Mesodermal cell (in vitro differentiated cells): Measurements from ENCODE around the gene LY86.

Experiments
- H3K27ac ChIP-seq: 2 replicates; pipeline ENCODE4 v1.7.0; 2013; ENCODE audit warnings: mild to moderate bottlenecking, low read depth, low read length, moderate library complexity; ENCODE audit not compliant: severe bottlenecking
- H3K36me3 ChIP-seq: 2 replicates; pipeline ENCODE4 v1.7.1; 2013; ENCODE audit warnings: mild to moderate bottlenecking, low read length, moderate library complexity; ENCODE audit not compliant: control insufficient read depth, insufficient read depth
- H3K4me1 ChIP-seq: one replicate; pipeline ENCODE4 v1.7.1; 2013; ENCODE audit warnings: mild to moderate bottlenecking, low read length; ENCODE audit not compliant: insufficient read depth, control insufficient read depth, poor library complexity, severe bottlenecking
- H3K4me3 ChIP-seq: 2 replicates; pipeline ENCODE4 v1.7.0; 2013; ENCODE audit warnings: low read length, control low read depth, mild to moderate bottlenecking; ENCODE audit not compliant: insufficient read depth, poor library complexity, severe bottlenecking; ENCODE audit errors: extremely low read depth
- H3K9me3 ChIP-seq: 2 replicates; pipeline ENCODE4 v1.7.1; 2013; ENCODE audit warnings: mild to moderate bottlenecking, low read length, moderate library complexity; ENCODE audit not compliant: control insufficient read depth
- WGBS, 2 experiments: methylation state at CpG; one replicate each; pipeline ENCODE4 v1.1.5; 2013; ENCODE audit warnings: missing lambda C conversion rate in 2 of 2; ENCODE audit not compliant: insufficient coverage in 2 of 2; 5-methylcytosine and 5-hydroxymethylcytosine counted together

Gene LY86

DNA sequence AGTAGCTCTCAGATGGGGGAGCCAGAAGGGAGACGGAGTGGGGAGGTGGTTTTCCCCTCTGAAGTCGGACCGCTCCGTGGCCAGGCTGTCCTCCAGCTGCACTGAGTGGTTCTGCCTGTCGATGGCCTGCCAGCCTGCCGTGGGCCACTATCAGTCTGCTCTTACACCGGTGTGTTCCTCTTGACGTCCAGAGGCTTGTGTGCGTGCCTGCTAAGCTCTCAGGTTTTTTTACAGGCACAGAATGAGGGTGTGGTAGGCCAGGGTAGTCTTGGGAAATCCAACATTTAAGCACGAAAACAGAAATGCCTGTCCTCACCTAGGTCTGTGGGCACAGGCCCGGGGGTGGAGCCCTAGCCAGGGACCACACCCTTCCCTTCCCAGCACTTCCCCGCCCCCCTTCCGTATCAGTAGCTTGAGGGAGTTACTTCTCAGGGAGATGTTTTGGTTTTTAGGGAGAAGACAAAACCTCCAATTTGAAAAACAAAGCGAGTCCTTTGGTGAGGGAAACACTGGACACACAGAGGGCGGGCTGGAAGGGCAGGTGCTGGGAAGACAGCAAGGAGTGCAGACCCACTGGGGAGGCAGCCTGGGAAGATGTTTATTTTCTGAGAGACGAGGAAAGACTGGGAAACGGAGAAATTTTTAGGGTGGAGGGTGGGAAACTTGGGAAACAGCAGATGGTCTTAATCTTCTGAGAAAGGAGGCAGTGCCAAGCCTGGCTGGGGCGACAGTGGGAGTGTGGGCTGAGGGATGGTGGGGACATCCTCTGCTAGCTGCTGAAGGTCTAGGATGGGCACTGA lies 106.5 kb downstream of the LY86 start:
- H3K9me3 ChIP-seq: peaks cover 12% of the 10 kb centered on the region
- H3K4me1 ChIP-seq: peaks cover 17% of the 10 kb centered on the region
- H3K4me3 ChIP-seq: no peak overlapping the region
- WGBS, 2 experiments: 58 to 61% methylated on average over 12 to 14 of the region's 18 CpGs
- H3K36me3 ChIP-seq: no peaks in the 10 kb centered on the region
- H3K27ac ChIP-seq: no peak overlapping the region

DNA sequence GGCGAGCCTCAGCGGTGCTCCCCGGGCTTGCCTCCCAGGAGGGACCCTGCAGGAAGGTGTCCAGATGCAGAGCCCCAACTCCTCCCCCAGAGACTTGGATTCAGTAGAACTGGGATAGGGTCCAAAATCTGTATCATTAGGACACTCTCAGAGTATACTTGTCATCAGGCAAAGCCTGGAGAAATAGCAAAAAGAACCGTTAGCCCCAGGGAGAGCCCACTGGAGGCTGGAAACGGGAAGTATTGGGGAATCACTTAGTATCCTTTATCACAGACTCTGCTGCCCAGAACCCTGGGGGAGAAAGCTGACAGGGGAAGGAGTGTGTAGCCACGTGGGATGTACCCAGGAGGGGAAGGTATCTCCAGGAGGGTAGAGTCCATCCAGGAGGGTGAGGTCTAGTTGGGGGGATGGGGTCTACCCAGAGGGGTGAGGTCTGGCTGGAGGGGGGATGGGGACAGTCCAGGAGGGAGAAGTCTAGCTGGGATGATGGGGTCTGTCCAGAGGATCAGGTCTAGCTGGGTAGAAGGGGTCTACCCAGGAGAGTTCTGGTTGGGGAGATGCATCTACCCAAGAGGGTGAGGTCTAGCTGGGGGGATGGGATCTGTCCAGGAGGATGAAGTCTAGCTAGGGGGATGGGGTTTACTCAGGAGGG lies 107.2 kb downstream of the LY86 start:
- no peak overlapping the region for H3K4me3 ChIP-seq
- peaks cover 12% of the 10 kb centered on the region for H3K9me3 ChIP-seq
- H3K27ac ChIP-seq: no peak overlapping the region
- H3K4me1 ChIP-seq: peaks cover 18% of the 10 kb centered on the region
- H3K36me3 ChIP-seq: no peaks in the 10 kb centered on the region
- WGBS, 2 experiments: 67 to 74% methylated on average over 3 of the region's 6 CpGs

DNA sequence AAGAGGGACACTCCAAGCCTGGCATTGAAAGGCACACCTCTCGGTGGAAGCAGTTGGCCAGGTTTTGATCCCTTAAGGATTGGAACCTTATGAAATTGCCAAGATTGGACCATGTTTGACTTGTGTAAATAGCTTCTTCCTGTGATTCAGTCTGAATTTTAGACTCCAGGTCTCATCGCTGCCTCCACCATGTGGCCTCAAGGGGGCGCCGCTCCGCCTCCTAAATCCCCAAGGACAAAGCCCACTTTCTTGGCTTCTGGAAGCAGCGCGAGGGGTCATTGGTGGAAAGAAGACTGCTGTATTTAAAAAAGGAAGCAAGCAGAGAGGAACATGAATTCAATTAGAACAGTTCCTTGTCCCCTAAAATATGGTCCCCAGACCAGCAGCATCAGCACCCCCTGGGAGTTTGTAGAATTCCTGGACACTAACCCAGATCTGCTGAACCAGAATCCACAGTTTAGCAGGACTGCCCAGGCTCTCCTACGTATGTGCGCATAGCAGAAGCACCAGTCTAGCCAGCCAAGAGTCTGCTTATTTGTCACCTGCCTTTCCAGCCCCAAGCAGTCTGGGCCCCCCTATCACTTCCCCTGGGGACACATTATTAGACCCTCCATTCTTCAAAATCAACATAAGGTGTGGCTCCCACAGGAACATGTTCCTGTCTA lies 108.5 kb downstream of the LY86 start:
- H3K4me1 ChIP-seq: peaks cover 18% of the 10 kb centered on the region
- no peak overlapping the region for H3K4me3 ChIP-seq
- peaks cover under 1% of the 10 kb centered on the region for H3K9me3 ChIP-seq
- peak overlapping the region; percentile 51 for H3K27ac ChIP-seq
- 28 to 82% methylated on average over 3 to 4 of the region's 9 CpGs for WGBS, 2 experiments
- no peaks in the 10 kb centered on the region for H3K36me3 ChIP-seq

DNA sequence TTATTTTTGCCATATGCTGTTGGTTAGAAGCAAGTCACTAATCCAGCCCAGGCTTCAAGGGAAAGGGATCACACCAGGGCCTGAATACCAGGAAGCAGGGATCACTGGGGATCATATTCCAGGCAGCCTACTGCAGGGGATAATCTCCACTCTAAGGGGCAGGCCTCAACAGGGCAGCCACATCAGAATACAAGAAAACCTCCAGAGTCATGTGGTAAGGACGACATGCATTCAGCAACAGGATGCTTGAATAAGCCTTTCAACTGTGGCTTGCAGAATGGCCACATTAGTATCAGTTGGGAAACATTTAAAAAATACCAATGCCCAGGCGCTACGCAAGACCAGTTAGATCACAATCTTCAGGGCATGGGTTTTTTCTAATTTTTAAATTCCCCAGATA lies 109.1 kb downstream of the LY86 start:
- 92 to 100% methylated on average over 2 to 3 of the region's 3 CpGs for WGBS, 2 experiments
- H3K9me3 ChIP-seq: no peaks in the 10 kb centered on the region
- H3K36me3 ChIP-seq: no peaks in the 10 kb centered on the region
- peak overlapping the region; percentile 51 for H3K27ac ChIP-seq
- H3K4me1 ChIP-seq: peaks cover 18% of the 10 kb centered on the region
- no peak overlapping the region for H3K4me3 ChIP-seq

DNA sequence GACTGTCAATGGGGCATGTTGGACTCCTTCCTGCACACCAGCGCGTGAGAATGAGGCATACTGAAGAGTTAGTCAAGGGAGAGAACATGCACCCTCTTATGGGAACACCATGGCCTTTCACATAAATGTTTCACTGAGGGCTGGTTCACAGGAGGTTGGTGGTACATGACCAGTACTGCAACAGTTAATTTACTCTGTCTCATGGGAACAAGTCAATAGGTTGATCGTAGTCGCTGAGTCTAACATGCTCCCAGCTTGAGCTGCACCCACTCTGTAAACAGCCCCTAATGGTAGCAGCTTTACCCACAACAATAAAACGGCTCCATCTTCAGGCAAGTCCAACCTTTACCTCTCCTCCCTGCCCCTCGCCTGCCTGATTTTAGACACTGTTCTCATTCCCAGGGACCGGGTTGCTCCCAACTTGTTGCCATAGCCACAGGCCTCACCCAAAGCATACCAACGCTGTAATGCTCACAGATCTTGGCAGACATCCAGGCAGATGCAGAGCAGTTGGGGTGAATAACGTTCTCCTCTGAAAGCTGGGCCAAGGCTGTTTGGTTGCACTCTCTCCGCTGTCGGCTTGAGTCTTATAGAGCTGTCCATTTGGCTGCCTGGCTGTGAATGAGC lies 111.3 kb downstream of the LY86 start:
- H3K4me3 ChIP-seq: no peak overlapping the region
- H3K36me3 ChIP-seq: no peaks in the 10 kb centered on the region
- H3K4me1 ChIP-seq: peaks cover 18% of the 10 kb centered on the region
- H3K27ac ChIP-seq: no peak overlapping the region
- WGBS, 2 experiments: 76% methylated on average over 10 to 11 of the region's 11 CpGs
- no peaks in the 10 kb centered on the region for H3K9me3 ChIP-seq

DNA sequence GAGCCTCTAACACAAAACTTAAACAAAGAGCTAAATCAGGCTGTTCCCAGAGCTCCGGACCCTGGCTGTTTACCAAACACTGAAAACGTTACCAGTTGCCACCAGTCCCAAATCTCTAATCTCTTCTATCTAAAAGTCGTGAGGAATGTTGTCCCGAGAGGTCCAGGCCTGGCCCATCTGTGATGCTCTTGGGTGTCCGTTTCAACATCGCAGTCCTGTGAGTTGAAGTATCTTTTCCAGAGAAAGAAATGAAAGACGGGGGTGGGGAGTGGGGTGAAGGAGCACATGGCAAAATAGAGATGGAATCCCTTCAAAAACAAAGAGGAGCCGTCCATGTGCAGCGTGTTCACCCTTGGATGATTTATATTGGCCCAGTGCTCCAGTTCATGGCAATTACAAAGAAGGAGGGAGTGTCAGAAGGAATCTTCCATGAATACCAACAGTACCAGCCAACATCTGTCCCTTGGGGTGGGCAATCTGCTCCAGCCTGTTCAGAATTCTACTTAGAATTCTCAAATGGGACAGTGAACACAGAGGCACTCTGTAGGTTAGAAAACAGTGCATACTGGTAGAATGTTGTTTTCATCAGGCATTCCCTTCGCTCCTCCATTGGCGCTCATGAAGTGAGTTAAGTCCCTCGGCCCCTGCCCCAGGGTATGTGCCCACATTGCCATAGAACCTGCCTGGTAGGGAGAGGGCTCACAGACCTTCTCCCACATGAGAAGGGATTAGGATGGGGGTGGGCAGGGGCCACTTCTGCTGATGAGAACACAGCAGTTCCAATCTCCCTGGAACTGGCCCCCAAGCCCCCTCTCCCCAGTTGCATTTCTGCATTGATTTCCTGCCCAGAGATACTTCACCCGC lies 112.1 kb downstream of the LY86 start:
- H3K4me3 ChIP-seq: no peak overlapping the region
- WGBS, 2 experiments: 88 to 93% methylated on average over 9 of the region's 13 CpGs
- H3K4me1 ChIP-seq: peaks cover 20% of the 10 kb centered on the region
- H3K27ac ChIP-seq: no peak overlapping the region
- no peaks in the 10 kb centered on the region for H3K36me3 ChIP-seq
- H3K9me3 ChIP-seq: no peaks in the 10 kb centered on the region

DNA sequence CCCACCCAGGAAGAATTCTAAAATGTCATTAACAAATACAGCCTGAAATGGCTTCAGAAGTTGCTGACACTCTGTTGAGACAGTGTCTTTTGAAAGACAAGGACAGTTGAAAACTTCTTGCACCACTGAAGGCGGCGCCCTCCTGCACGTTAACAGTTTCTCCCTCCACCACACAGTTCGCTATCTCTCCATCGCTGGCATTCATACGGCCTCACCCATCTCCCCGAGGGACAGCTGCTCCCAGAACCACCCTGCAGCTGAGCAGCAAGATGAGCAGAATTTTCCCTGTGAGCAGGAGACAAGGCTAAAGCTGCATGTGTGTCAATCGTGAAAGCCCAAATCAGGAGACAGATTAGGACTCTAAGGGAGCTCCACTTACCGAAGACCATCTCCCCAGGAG lies 113.3 kb downstream of the LY86 start:
- H3K36me3 ChIP-seq: no peaks in the 10 kb centered on the region
- H3K27ac ChIP-seq: no peak overlapping the region
- WGBS, 2 experiments: 77 to 95% methylated on average over 8 of the region's 9 CpGs
- H3K9me3 ChIP-seq: no peaks in the 10 kb centered on the region
- no peak overlapping the region for H3K4me3 ChIP-seq
- peaks cover 15% of the 10 kb centered on the region for H3K4me1 ChIP-seq

DNA sequence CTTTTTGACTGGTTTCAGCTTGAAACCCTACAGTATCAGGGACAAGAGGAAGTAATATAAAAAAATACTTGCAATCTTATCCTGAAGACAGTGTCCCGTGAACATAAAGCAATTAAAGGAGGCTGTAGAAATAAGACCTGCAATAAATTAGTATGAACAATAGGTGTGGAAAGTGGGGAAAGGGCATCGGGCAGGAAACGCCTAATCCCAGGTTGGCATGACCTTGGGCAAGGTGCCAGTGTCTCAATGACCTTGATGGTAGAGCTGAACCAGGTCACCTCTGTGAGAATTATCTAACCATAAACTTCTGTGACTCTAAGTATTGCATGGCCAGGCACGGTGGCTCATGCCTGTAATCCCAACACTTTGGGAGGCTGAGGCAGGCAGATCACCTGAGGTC lies 115.2 kb downstream of the LY86 start:
- Histone ChIP-seq H3K27ac (no peak overlapping the region), H3K36me3 (no peaks in the 10 kb centered on the region), H3K9me3 (no peaks in the 10 kb centered on the region), H3K4me3 (no peak overlapping the region), H3K4me1 (peaks cover 7% of the 10 kb centered on the region)
- WGBS, 2 experiments: 86 to 92% methylated on average over 3 to 4 of the region's 4 CpGs
